ENCODE results near the gene C16orf92.

GRCh38 chr16:29988346-29989075 is 34.5 kb upstream of the C16orf92 start:
- TF ChIP-seq CTCF (IDR thresholded peaks at IDR 0.05) (no peak), TCF7L2 (IDR thresholded peaks at IDR 0.05; ENCODE audit: low read depth, low read length) (no peak), POLR2AphosphoS5 (IDR thresholded peaks at IDR 0.05; ENCODE audit: low read depth, low read length) (no peak), REST (IDR thresholded peaks at IDR 0.05; ENCODE audit: insufficient read depth in 1 of 2, low read depth in 2 of 2, low read length in 1 of 2) (no peak)
